ENCODE data around the gene PARN. TPM values are rescaled to one million over a fixed set of nuclear protein-coding genes. Genes with fewer than 3 reads are reported as not detected.
"Not testable (repeated sequence)": the region's sequence is repeated elsewhere in the genome, so short reads cannot be mapped to it uniquely, and the experiment has no call there.

PARN gene
- total and polyA plus RNA-seq, 7 donors: 14.4 to 75.3 (median 33.6) TPM

DNA sequence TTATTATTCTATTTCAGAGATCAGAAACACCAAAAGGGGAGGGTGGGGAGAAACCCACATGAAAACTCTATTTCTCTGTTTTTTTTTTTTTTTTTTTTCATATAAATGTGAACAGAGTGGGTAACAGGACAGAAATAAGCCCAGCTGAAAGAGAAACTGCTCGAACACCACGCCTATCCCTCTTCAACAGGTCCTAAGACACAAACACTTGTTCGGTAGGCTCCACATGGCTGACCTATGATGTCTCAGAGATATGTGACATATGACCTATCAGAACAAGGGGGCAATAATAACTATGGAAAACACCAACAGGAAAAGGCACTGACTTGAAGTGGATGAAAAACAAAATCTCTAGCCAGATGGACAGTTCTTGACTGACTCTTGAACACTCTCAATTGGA, 44.8 kb downstream of the PARN start:
- DNase-seq: no peak
- no peaks in the 10 kb centered on the region for H3K27me3 ChIP-seq
- peaks cover 10 to 97% (median 40%) of the 10 kb centered on the region in 4 donors for H3K36me3 ChIP-seq
- H3K4me3 ChIP-seq: no peak overlapping the region
- H3K4me1 ChIP-seq: no peaks in the 10 kb centered on the region
- TF ChIP-seq CTCF (IDR thresholded peaks at IDR 0.05) (no peak), POLR2AphosphoS5 (IDR thresholded peaks at IDR 0.05) (no peak), EP300 (IDR thresholded peaks at IDR 0.05) (no peak), POLR2A (IDR thresholded peaks at IDR 0.05) (no peak)
- intact Hi-C loops (cut with DNase I): no loop called here
- H3K9me3 ChIP-seq: no peaks in the 10 kb centered on the region
- no peak overlapping the region for H3K27ac ChIP-seq
- WGBS, 2 donors: 95 to 96% methylated on average over 3 of the region's 3 CpGs

- H3K9me3 ChIP-seq; H3K4me1 ChIP-seq; H3K27ac ChIP-seq; intact Hi-C loops (cut with DNase I); H3K4me3 ChIP-seq; H3K27me3 ChIP-seq; DNase-seq: not testable (repeated sequence)
- WGBS, 2 donors: 90 to 94% methylated on average over 3 of the region's 3 CpGs
- peaks cover 0 to 97% (median 56%) of the 10 kb centered on the region in 4 donors for H3K36me3 ChIP-seq
These were observed 49.1 kb downstream of the PARN start for GRCh38 chr16:14580926-14581325.

DNA sequence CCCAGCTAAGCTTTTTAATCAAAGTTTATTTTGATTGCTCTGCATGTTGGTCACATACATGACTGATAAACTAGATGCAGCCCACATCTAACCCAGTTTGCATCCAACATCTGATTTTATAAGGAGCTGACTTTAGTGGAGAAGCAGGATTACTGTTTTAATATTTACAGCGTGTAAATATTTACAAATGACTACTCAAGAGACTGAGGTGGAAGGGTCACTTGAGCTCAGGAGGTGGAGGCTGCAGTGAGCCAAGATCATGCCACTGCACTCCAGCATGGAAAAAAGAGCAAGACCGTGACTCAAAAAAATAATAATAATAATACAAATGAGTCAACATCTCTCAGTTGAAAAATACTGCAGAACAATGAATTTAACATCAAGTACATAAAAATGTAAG, 50.8 kb downstream of the PARN start:
- intact Hi-C loops (cut with DNase I): no loop called here
- DNase-seq: no peak
- peaks cover 0 to 98% (median 52%) of the 10 kb centered on the region in 4 donors for H3K36me3 ChIP-seq
- no peaks in the 10 kb centered on the region for H3K27me3 ChIP-seq
- no peaks in the 10 kb centered on the region for H3K4me1 ChIP-seq
- WGBS, 2 donors: 90 to 95% methylated on average over 2 of the region's 2 CpGs
- TF ChIP-seq POLR2A (IDR thresholded peaks at IDR 0.05): no peak
- no peak for TF ChIP-seq POLR2AphosphoS5 (IDR thresholded peaks at IDR 0.05)
- TF ChIP-seq EP300 (IDR thresholded peaks at IDR 0.05): no peak
- no peak for TF ChIP-seq CTCF (IDR thresholded peaks at IDR 0.05)
- H3K9me3 ChIP-seq: no peaks in the 10 kb centered on the region
- H3K4me3 ChIP-seq: no peak overlapping the region
- H3K27ac ChIP-seq: no peak overlapping the region

DNA sequence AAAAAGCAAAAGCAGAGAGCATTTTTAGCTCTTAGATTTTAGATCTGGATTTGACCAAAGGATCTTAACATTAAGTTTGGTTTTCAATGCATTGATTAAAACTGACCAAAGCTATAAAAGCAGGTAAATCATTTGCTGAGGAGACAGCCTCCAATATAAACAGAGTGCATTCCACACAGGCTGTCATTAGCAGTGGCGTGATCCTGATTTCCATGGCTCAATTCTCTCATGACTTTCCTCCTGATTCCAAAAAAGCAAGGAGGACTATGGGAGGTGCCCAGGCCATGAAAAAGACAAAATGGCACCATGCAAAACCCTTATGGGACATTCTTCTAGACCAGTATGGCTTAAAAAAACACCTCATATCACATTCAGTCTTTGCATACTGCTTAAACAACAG, 53.5 kb downstream of the PARN start:
- no peak overlapping the region for H3K4me3 ChIP-seq
- 22 to 65% methylated on average over 1 of the region's 1 CpG for WGBS, 2 donors
- no peak for TF ChIP-seq POLR2A (IDR thresholded peaks at IDR 0.05)
- TF ChIP-seq EP300 (IDR thresholded peaks at IDR 0.05): no peak
- no peak for TF ChIP-seq CTCF (IDR thresholded peaks at IDR 0.05)
- TF ChIP-seq POLR2AphosphoS5 (IDR thresholded peaks at IDR 0.05): no peak
- H3K36me3 ChIP-seq: peaks cover 0 to 71% (median 34%) of the 10 kb centered on the region in 4 donors
- H3K4me1 ChIP-seq: no peaks in the 10 kb centered on the region
- H3K27ac ChIP-seq: no peak overlapping the region
- intact Hi-C loops (cut with DNase I): no loop called here
- no peak for DNase-seq
- no peaks in the 10 kb centered on the region for H3K27me3 ChIP-seq
- no peaks in the 10 kb centered on the region for H3K9me3 ChIP-seq

DNA sequence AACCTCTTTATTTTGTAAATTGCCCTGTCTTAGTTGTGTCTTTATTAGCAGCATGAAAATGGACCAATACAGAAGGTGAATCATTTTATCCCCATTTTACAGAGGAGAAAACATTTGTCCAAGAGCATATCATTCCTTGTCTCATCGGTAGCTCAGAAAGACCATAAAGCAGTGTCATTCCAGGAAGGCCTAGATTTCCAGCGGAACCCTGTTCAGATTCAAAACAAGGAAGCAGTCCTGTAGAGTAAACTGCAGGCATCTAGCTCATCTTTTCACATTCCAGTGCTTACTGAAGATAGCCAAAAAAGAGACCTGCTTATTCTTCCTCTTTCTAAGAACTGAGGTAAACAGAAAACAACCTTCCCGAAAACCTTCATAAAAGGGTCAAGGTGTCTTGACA, 54.0 kb downstream of the PARN start:
- H3K27me3 ChIP-seq: no peaks in the 10 kb centered on the region
- no peaks in the 10 kb centered on the region for H3K9me3 ChIP-seq
- intact Hi-C loops (cut with DNase I): no loop called here
- TF ChIP-seq CTCF (IDR thresholded peaks at IDR 0.05): no peak
- TF ChIP-seq POLR2AphosphoS5 (IDR thresholded peaks at IDR 0.05): no peak
- TF ChIP-seq EP300 (IDR thresholded peaks at IDR 0.05): no peak
- no peak for TF ChIP-seq POLR2A (IDR thresholded peaks at IDR 0.05)
- no peak overlapping the region for H3K27ac ChIP-seq
- WGBS, 2 donors: 27 to 77% methylated on average over 3 of the region's 3 CpGs
- DNase-seq: no peak
- H3K36me3 ChIP-seq: peaks cover 0 to 66% (median 30%) of the 10 kb centered on the region in 4 donors
- H3K4me1 ChIP-seq: no peaks in the 10 kb centered on the region
- H3K4me3 ChIP-seq: no peak overlapping the region

GRCh38 chr16:14574698-14575415, 55.2 kb downstream of the PARN start:
- H3K27ac ChIP-seq; intact Hi-C loops (cut with DNase I): not testable (repeated sequence)
- WGBS, 2 donors: 98 to 99% methylated on average over 4 of the region's 4 CpGs

More at GRCh38 chr16:14574698-14575415, 55.2 kb downstream of the PARN start:
- not testable (repeated sequence) for DNase-seq, H3K27me3 ChIP-seq, H3K9me3 ChIP-seq, H3K4me1 ChIP-seq, H3K4me3 ChIP-seq
- H3K36me3 ChIP-seq: peaks cover 0 to 54% (median 22%) of the 10 kb centered on the region in 4 donors

All from sigmoid colon (tissue), 7 donors.